ENCODE measurements around the gene ROBO4.

The ROBO4 gene

GRCh38 chr11:124864892-124865180, 32.8 kb downstream of the ROBO4 start:
- intact Hi-C loops (cut with DNase I) = no loop called here
- DNase-seq = peak in 1 of 10 donors; percentile 52

GRCh38 chr11:124864176-124864891, 33.3 kb downstream of the ROBO4 start:
- peak in 2 of 10 donors; percentile 20 to 49 for DNase-seq
- intact Hi-C loops (cut with DNase I) = no loop called here

GRCh38 chr11:124863826-124864165, 33.9 kb downstream of the ROBO4 start:
- intact Hi-C loops (cut with DNase I) = no loop called here
- DNase-seq = peak in 2 of 10 donors; percentile 11 to 46

- DNase-seq = peak in 3 of 10 donors; percentile 50 to 80 (median 76)
- intact Hi-C loops (cut with DNase I) = no loop called here
Observed at GRCh38 chr11:124863137-124863825, 34.4 kb downstream of the ROBO4 start.

GRCh38 chr11:124861670-124862069, 36.0 kb downstream of the ROBO4 start:
- DNase-seq = peak in 2 of 10 donors; percentile 9 to 43
- intact Hi-C loops (cut with DNase I) = no loop called here

- intact Hi-C loops (cut with DNase I) = no loop called here
- DNase-seq = no peak
Observed at GRCh38 chr11:124859171-124859570, 38.5 kb downstream of the ROBO4 start.

GRCh38 chr11:124846070-124846673, 51.5 kb downstream of the ROBO4 start:
- DNase-seq = peak in 1 of 10 donors; percentile 33
- intact Hi-C loops (cut with DNase I) = no loop called here

GRCh38 chr11:124844664-124845079, 53.0 kb downstream of the ROBO4 start:
- peak in 1 of 10 donors; percentile 9 for DNase-seq
- intact Hi-C loops (cut with DNase I) = no loop called here

- no peak for DNase-seq
- intact Hi-C loops (cut with DNase I) = no loop called here
Observed at GRCh38 chr11:124843616-124843910, 54.1 kb downstream of the ROBO4 start.

- DNase-seq = no peak
- intact Hi-C loops (cut with DNase I) = no loop called here
Observed at GRCh38 chr11:124842305-124842704, 55.4 kb downstream of the ROBO4 start.

GRCh38 chr11:124841840-124842239, 55.8 kb downstream of the ROBO4 start:
- intact Hi-C loops (cut with DNase I) = no loop called here
- peak in 1 of 10 donors; percentile 9 for DNase-seq

- intact Hi-C loops (cut with DNase I) = no loop called here
Observed at GRCh38 chr11:124841201-124841600, 56.5 kb downstream of the ROBO4 start.

GRCh38 chr11:124840666-124841065, 57.0 kb downstream of the ROBO4 start:
- intact Hi-C loops (cut with DNase I) = no loop called here

More at GRCh38 chr11:124841201-124841600, 56.5 kb downstream of the ROBO4 start:
- no peak for DNase-seq

GRCh38 chr11:124839972-124840621, 57.6 kb downstream of the ROBO4 start:
- DNase-seq = peak in 1 of 10 donors; percentile 18
- intact Hi-C loops (cut with DNase I) = loop anchor here (5.0 kb wide), 2 partner anchors 78 to 193 kb away; partner anchors contain the start of gene ESAM

More at GRCh38 chr11:124840666-124841065, 57.0 kb downstream of the ROBO4 start:
- DNase-seq = no peak

GRCh38 chr11:124839128-124839971, 58.3 kb downstream of the ROBO4 start:
- intact Hi-C loops (cut with DNase I) = loop anchor here (5.0 kb wide), 2 partner anchors 77 to 192 kb away; partner anchors contain the start of gene ESAM
- peak in 5 of 10 donors; percentile 14 to 86 (median 79) for DNase-seq

GRCh38 chr11:124838805-124839127, 58.9 kb downstream of the ROBO4 start:
- intact Hi-C loops (cut with DNase I) = loop anchor here (5.0 kb wide), 2 partner anchors 76 to 191 kb away; partner anchors contain the start of gene ESAM
- DNase-seq = no peak

- no peak for DNase-seq
- intact Hi-C loops (cut with DNase I) = loop anchor here (1.0 to 5.0 kb wide), 3 partner anchors 75 to 190 kb away; partner anchors contain the start of gene ESAM
Observed at GRCh38 chr11:124837491-124837856, 60.2 kb downstream of the ROBO4 start.

- DNase-seq = peak in 1 of 10 donors; percentile 9
- intact Hi-C loops (cut with DNase I) = loop anchor here (5.0 kb wide), 2 partner anchors 74 to 189 kb away; partner anchors contain the start of gene ESAM
Observed at GRCh38 chr11:124835918-124836317, 61.7 kb downstream of the ROBO4 start.

- intact Hi-C loops (cut with DNase I) = loop anchor here (5.0 kb wide), 2 partner anchors 72 to 187 kb away; partner anchors contain the start of gene ESAM
Observed at GRCh38 chr11:124834526-124835180, 63.0 kb downstream of the ROBO4 start.

More at GRCh38 chr11:124834526-124835180, 63.0 kb downstream of the ROBO4 start:
- no peak for DNase-seq
